Smooth muscle cell (in vitro differentiated cells): Measurements from ENCODE around the gene KCNAB1. TPM values are rescaled to one million over a fixed set of nuclear protein-coding genes. Genes with fewer than 3 reads are reported as not detected.

Source experiments
- DNase-seq: peaks from one replicate; lab custom pipeline; 2025; ENCODE audit not compliant: unreplicated experiment; lab: John Stamatoyannopoulos, UW
- H2AFZ ChIP-seq: fragments of 200-600 bp; sonication (generic); 2 replicates; pipeline ENCODE4 v1.6.0; 2016; ENCODE audit warnings: antibody characterized with exemption, low read depth, mild to moderate bottlenecking
- H3F3A ChIP-seq: fragments of 200-600 bp; sonication (generic); 2 replicates; pipeline ENCODE4 v1.6.0; 2017; ENCODE audit warnings: antibody characterized with exemption, low read depth
- H3K27ac ChIP-seq: fragments of 200-600 bp; sonication (generic); 2 replicates; pipeline ENCODE4 v1.5.1; 2016; ENCODE audit warnings: low read depth, mild to moderate bottlenecking
- H3K27me3 ChIP-seq: fragments of 200-600 bp; sonication (generic); 2 replicates; pipeline ENCODE4 v1.6.1; 2016; ENCODE audit warnings: low read depth, mild to moderate bottlenecking
- H3K36me3 ChIP-seq: fragments of 200-600 bp; sonication (generic); 2 replicates; pipeline ENCODE4 v1.5.1; 2016; ENCODE audit warnings: low read depth
- H3K4me1 ChIP-seq: fragments of 200-600 bp; sonication (generic); 2 replicates; pipeline ENCODE4 v1.5.1; 2016; ENCODE audit warnings: low read depth
- H3K4me2 ChIP-seq: fragments of 200-600 bp; sonication (generic); 2 replicates; pipeline ENCODE4 v1.6.0; 2016; ENCODE audit warnings: mild to moderate bottlenecking
- H3K4me3 ChIP-seq: fragments of 200-600 bp; sonication (generic); 2 replicates; pipeline ENCODE4 v1.5.1; 2016; ENCODE audit warnings: mild to moderate bottlenecking
- H3K79me2 ChIP-seq: fragments of 200-600 bp; sonication (generic); 2 replicates; pipeline ENCODE4 v1.6.0; 2016; ENCODE audit warnings: low read depth, mild to moderate bottlenecking
- H3K9ac ChIP-seq: fragments of 200-600 bp; sonication (generic); 2 replicates; pipeline ENCODE4 v1.6.0; 2016; ENCODE audit warnings: low read depth
- H3K9me3 ChIP-seq: fragments of 200-600 bp; sonication (generic); replicated peaks from 2 replicates; pipeline ENCODE4 v1.5.1; 2016; ENCODE audit warnings: low read depth
- H4K20me1 ChIP-seq: fragments of 200-600 bp; sonication (generic); 2 replicates; pipeline ENCODE4 v1.6.0; 2016; ENCODE audit warnings: low read depth
- CTCF ChIP-seq: fragments of 200-600 bp; sonication (generic); IDR thresholded peaks from 2 replicates; pipeline ENCODE4 v1.5.1; 2017; ENCODE audit warnings: borderline replicate concordance, mild to moderate bottlenecking, antibody characterized with exemption; ENCODE audit not compliant: insufficient read depth, poor library complexity, severe bottlenecking
- WGBS: methylation state at CpG from one replicate; pipeline ENCODE4 v1.1.7; 2016; ENCODE audit warnings: low lambda C conversion rate; 5-methylcytosine and 5-hydroxymethylcytosine counted together
- polyA plus RNA-seq: library from polyadenylated mRNA; unstranded; fragments of >200 nt; fragmentation: Nextera tagmentation; extraction: Ambion mirVana; gene quantifications from 2 replicates; pipeline ENCODE4 v1.2.1, GENCODE V29; 2016
- total RNA-seq: library from RNA; depleted of rRNA; stranded (reverse); fragments of >200 nt; gene quantifications from 2 replicates; pipeline ENCODE4 v1.2.3, GENCODE V29; 2014

KCNAB1 gene
- total and polyA plus RNA-seq, 2 experiments from 2014 or later, result 0.36 to 1.0 TPM

- no peak overlapping the region for H3K4me3 ChIP-seq
- no peaks in the 10 kb centered on the region for H4K20me1 ChIP-seq
- H3K4me1 ChIP-seq, result no peaks in the 10 kb centered on the region
- no peak overlapping the region for H3K9ac ChIP-seq
- H3K27me3 ChIP-seq, result no peaks in the 10 kb centered on the region
- no peaks in the 10 kb centered on the region for H3F3A ChIP-seq
- no peaks in the 10 kb centered on the region for H3K9me3 ChIP-seq
- H3K27ac ChIP-seq, result no peak overlapping the region
- no peaks in the 10 kb centered on the region for H3K79me2 ChIP-seq
- no peak overlapping the region for H3K4me2 ChIP-seq
- H2AFZ ChIP-seq, result no peak overlapping the region
- H3K36me3 ChIP-seq, result no peaks in the 10 kb centered on the region
- no peak for DNase-seq
- no peak for TF ChIP-seq CTCF
These were observed 228.7 kb downstream of the KCNAB1 start for GRCh38 chr3:156349111-156349510.

- Histone ChIP-seq H3K79me2 (no peaks in the 10 kb centered on the region), H4K20me1 (no peaks in the 10 kb centered on the region), H3K36me3 (no peaks in the 10 kb centered on the region), H3K27me3 (no peaks in the 10 kb centered on the region), H3K9me3 (no peaks in the 10 kb centered on the region), H3K4me2 (no peak overlapping the region), H3K4me3 (no peak overlapping the region), H3K9ac (no peak overlapping the region), H3K4me1 (no peaks in the 10 kb centered on the region), H3K27ac (no peak overlapping the region), H2AFZ (no peak overlapping the region), H3F3A (no peaks in the 10 kb centered on the region)
- DNase-seq, result no peak
- no peak for TF ChIP-seq CTCF
These were observed 229.6 kb downstream of the KCNAB1 start for GRCh38 chr3:156349978-156350377.

- Histone ChIP-seq H3K9ac (no peak overlapping the region), H3K4me1 (no peaks in the 10 kb centered on the region), H3K27ac (no peak overlapping the region), H3F3A (no peaks in the 10 kb centered on the region), H3K4me3 (no peak overlapping the region), H3K36me3 (no peaks in the 10 kb centered on the region), H3K79me2 (no peaks in the 10 kb centered on the region), H3K4me2 (no peak overlapping the region), H3K27me3 (no peaks in the 10 kb centered on the region), H2AFZ (no peak overlapping the region), H3K9me3 (no peaks in the 10 kb centered on the region), H4K20me1 (no peaks in the 10 kb centered on the region)
- DNase-seq, result no peak
- no peak for TF ChIP-seq CTCF
- 71% methylated on average over 4 of the region's 4 CpGs for whole genome bisulfite sequencing
These were observed 230.4 kb downstream of the KCNAB1 start for GRCh38 chr3:156350781-156351180.

GRCh38 chr3:156351783-156352182 is 231.4 kb downstream of the KCNAB1 start:
- no peaks in the 10 kb centered on the region for H3K79me2 ChIP-seq
- 100% methylated on average over 6 of the region's 6 CpGs for WGBS

More at GRCh38 chr3:156351783-156352182, 231.4 kb downstream of the KCNAB1 start:
- Histone ChIP-seq H4K20me1 (no peaks in the 10 kb centered on the region), H3K9me3 (no peaks in the 10 kb centered on the region), H3K9ac (no peak overlapping the region), H3K27me3 (no peaks in the 10 kb centered on the region), H3F3A (no peaks in the 10 kb centered on the region), H3K4me3 (no peak overlapping the region), H3K27ac (no peak overlapping the region), H3K4me2 (no peak overlapping the region), H2AFZ (no peak overlapping the region), H3K36me3 (no peaks in the 10 kb centered on the region), H3K4me1 (no peaks in the 10 kb centered on the region)
- DNase-seq, result no peak
- no peak for TF ChIP-seq CTCF
